Osteocyte (in vitro differentiated cells): ENCODE data around the gene SERP1. TPM values are rescaled to one million over a fixed set of nuclear protein-coding genes. Genes with fewer than 3 reads are reported as not detected.

Source experiments
- DNase-seq: peaks from one replicate; pipeline ENCODE4 v3.0.0; 2021; ENCODE audit warnings: mixed read lengths; ENCODE audit not compliant: unreplicated experiment; ENCODE audit errors: extremely low spot score
- H3K27ac Mint-ChIP-seq: one replicate; pipeline ENCODE4 v1.8.0; 2021; ENCODE audit warnings: mild to moderate bottlenecking, mixed read lengths; ENCODE audit not compliant: unreplicated experiment
- H3K27me3 Mint-ChIP-seq: one replicate; pipeline ENCODE4 v1.8.0; 2021; ENCODE audit warnings: mixed read lengths; ENCODE audit not compliant: unreplicated experiment
- H3K36me3 Mint-ChIP-seq: one replicate; pipeline ENCODE4 v1.8.0; 2021; ENCODE audit warnings: mixed read lengths; ENCODE audit not compliant: unreplicated experiment
- H3K4me1 Mint-ChIP-seq: one replicate; pipeline ENCODE4 v1.8.0; 2021; ENCODE audit warnings: mixed read lengths; ENCODE audit not compliant: unreplicated experiment
- H3K4me3 Mint-ChIP-seq: one replicate; pipeline ENCODE4 v1.8.0; 2021; ENCODE audit warnings: mild to moderate bottlenecking, moderate library complexity, mixed read lengths; ENCODE audit not compliant: unreplicated experiment
- H3K9me3 Mint-ChIP-seq: one replicate; pipeline ENCODE4 v1.8.0; 2021; ENCODE audit warnings: mixed read lengths; ENCODE audit not compliant: unreplicated experiment
- CTCF ChIP-seq: fragments of 200-600 bp; sonication (generic); IDR thresholded peaks from 2 replicates; pipeline ENCODE4 v1.5.0; 2021; ENCODE audit warnings: antibody characterized with exemption, mild to moderate bottlenecking, moderate library complexity
- total RNA-seq: library from RNA; stranded (reverse); gene quantifications from 2 replicates; pipeline ENCODE4 v1.2.1, GENCODE V29; 2021

SERP1 gene
- total RNA-seq, 1 donor from 2014 or later, result 81.3 TPM

GRCh38 chr3:150528354-150528797, 17.9 kb downstream of the SERP1 start:
- H3K36me3 Mint-ChIP-seq, result no peaks in the 10 kb centered on the region
- H3K27ac Mint-ChIP-seq, result peak overlapping the region; percentile 84
- no peak for DNase-seq
- no peaks in the 10 kb centered on the region for H3K9me3 Mint-ChIP-seq
- peaks cover 19% of the 10 kb centered on the region for H3K4me1 Mint-ChIP-seq
- TF ChIP-seq CTCF, result peak; percentile 59
- no peaks in the 10 kb centered on the region for H3K27me3 Mint-ChIP-seq
- peak overlapping the region; percentile 42 for H3K4me3 Mint-ChIP-seq

- H3K4me3 Mint-ChIP-seq, result no peak overlapping the region
- no peaks in the 10 kb centered on the region for H3K27me3 Mint-ChIP-seq
- no peaks in the 10 kb centered on the region for H3K36me3 Mint-ChIP-seq
- peaks cover 19% of the 10 kb centered on the region for H3K4me1 Mint-ChIP-seq
- no peaks in the 10 kb centered on the region for H3K9me3 Mint-ChIP-seq
- no peak for TF ChIP-seq CTCF
- no peak for DNase-seq
- peak overlapping the region; percentile 84 for H3K27ac Mint-ChIP-seq
These were observed 18.6 kb downstream of the SERP1 start for GRCh38 chr3:150527464-150528255.

- no peak overlapping the region for H3K27ac Mint-ChIP-seq
- no peak for DNase-seq
- H3K9me3 Mint-ChIP-seq, result no peaks in the 10 kb centered on the region
- H3K36me3 Mint-ChIP-seq, result no peaks in the 10 kb centered on the region
- no peak for TF ChIP-seq CTCF
- H3K4me3 Mint-ChIP-seq, result no peak overlapping the region
- H3K4me1 Mint-ChIP-seq, result peaks cover 11% of the 10 kb centered on the region
- no peaks in the 10 kb centered on the region for H3K27me3 Mint-ChIP-seq
These were observed 22.8 kb downstream of the SERP1 start for GRCh38 chr3:150523538-150523937.

GRCh38 chr3:150521463-150521862, 24.8 kb downstream of the SERP1 start:
- no peak overlapping the region for H3K27ac Mint-ChIP-seq
- no peak for DNase-seq
- no peaks in the 10 kb centered on the region for H3K27me3 Mint-ChIP-seq
- no peak for TF ChIP-seq CTCF
- H3K4me1 Mint-ChIP-seq, result no peaks in the 10 kb centered on the region
- H3K9me3 Mint-ChIP-seq, result peaks cover 10% of the 10 kb centered on the region
- H3K36me3 Mint-ChIP-seq, result no peaks in the 10 kb centered on the region
- no peak overlapping the region for H3K4me3 Mint-ChIP-seq

GRCh38 chr3:150520408-150520807, 25.9 kb downstream of the SERP1 start:
- Mint-ChIP-seq H3K36me3 (no peaks in the 10 kb centered on the region), H3K27ac (no peak overlapping the region), H3K4me3 (no peak overlapping the region), H3K27me3 (no peaks in the 10 kb centered on the region), H3K9me3 (peaks cover 15% of the 10 kb centered on the region), H3K4me1 (no peaks in the 10 kb centered on the region)
- no peak for DNase-seq
- no peak for TF ChIP-seq CTCF
